Neural cell (in vitro differentiated cells): ENCODE measurements around the gene AEN. TPM values are rescaled to one million over a fixed set of nuclear protein-coding genes. Genes with fewer than 3 reads are reported as not detected.

ENCODE experiments used
- H2AFZ ChIP-seq: fragments of 200-600, 300-800 bp; sonication (generic), shearing (Covaris generic); 2 replicates; pipeline ENCODE4 v1.6.0; 2014; ENCODE audit warnings: low read depth, mild to moderate bottlenecking, antibody characterized with exemption, low read length, moderate library complexity
- H3F3A ChIP-seq: fragments of 200-600 bp; shearing (Covaris generic); 2 replicates; pipeline ENCODE4 v1.6.1; 2016; ENCODE audit warnings: mild to moderate bottlenecking, moderate library complexity, mixed read lengths, antibody characterized with exemption, low read length; ENCODE audit not compliant: insufficient read depth, poor library complexity, severe bottlenecking
- H3K27ac ChIP-seq: fragments of 200-600, 300-800 bp; sonication (generic), shearing (Covaris generic); 2 replicates; pipeline ENCODE4 v1.5.1; 2014; ENCODE audit warnings: mild to moderate bottlenecking, low read length, moderate library complexity
- H3K27me3 ChIP-seq: fragments of 300-800, 200-600 bp; sonication (generic), shearing (Covaris generic); 2 replicates; pipeline ENCODE4 v1.6.0; 2014; ENCODE audit warnings: mild to moderate bottlenecking, low read depth, low read length, moderate library complexity; ENCODE audit not compliant: insufficient read depth
- H3K36me3 ChIP-seq: fragments of 300-800, 200-600 bp; sonication (generic), shearing (Covaris generic); 2 replicates; pipeline ENCODE4 v1.5.1; 2014; ENCODE audit warnings: mild to moderate bottlenecking, antibody characterized with exemption, low read length, moderate library complexity; ENCODE audit not compliant: insufficient read depth
- H3K4me2 ChIP-seq: fragments of 300-800, 200-600 bp; sonication (generic), shearing (Covaris generic); 2 replicates; pipeline ENCODE4 v1.6.0; 2014; ENCODE audit warnings: mild to moderate bottlenecking, low read length
- H3K4me3 ChIP-seq: fragments of 300-800, 200-600 bp; sonication (generic), shearing (Covaris generic); 2 replicates; pipeline ENCODE4 v1.5.1; 2014; ENCODE audit warnings: mild to moderate bottlenecking, low read length, moderate library complexity
- H3K79me2 ChIP-seq: fragments of 200-600 bp; shearing (Covaris generic); replicated peaks from 2 replicates; pipeline ENCODE4 v1.6.0; 2014; ENCODE audit warnings: mild to moderate bottlenecking, low read length, moderate library complexity; ENCODE audit not compliant: insufficient read depth
- H3K9ac ChIP-seq: fragments of 300-800, 200-600 bp; sonication (generic), shearing (Covaris generic); 2 replicates; pipeline ENCODE4 v1.6.1; 2016; ENCODE audit warnings: mild to moderate bottlenecking, low read length, mixed read lengths
- H3K9me2 ChIP-seq: fragments of 200-600 bp; shearing (Covaris generic); 2 replicates; pipeline ENCODE4 v1.6.1; 2016; ENCODE audit warnings: mild to moderate bottlenecking, low read length, mixed read lengths; ENCODE audit not compliant: insufficient read depth
- H3K9me3 ChIP-seq: fragments of 200-600, 300-800 bp; sonication (generic), shearing (Covaris generic); 2 replicates; pipeline ENCODE4 v1.6.1; 2016; ENCODE audit warnings: mild to moderate bottlenecking, mixed run types, low read length, moderate library complexity, mixed read lengths
- H4K20me1 ChIP-seq: fragments of 200-600 bp; shearing (Covaris generic); 2 replicates; pipeline ENCODE4 v1.6.1; 2016; ENCODE audit warnings: mild to moderate bottlenecking, mixed run types; ENCODE audit not compliant: insufficient read depth
- CTCF ChIP-seq: fragments of 450-650 bp; IDR thresholded peaks from 2 replicates; pipeline ENCODE4 v1.5.1; 2014; ENCODE audit warnings: antibody characterized with exemption, mild to moderate bottlenecking, moderate library complexity; ENCODE audit not compliant: poor library complexity, severe bottlenecking
- EP300 ChIP-seq: fragments of 450-650 bp; conservative IDR thresholded peaks from 2 replicates; pipeline ENCODE4 v1.6.1; 2014; ENCODE audit warnings: antibody characterized with exemption, mild to moderate bottlenecking, moderate library complexity; ENCODE audit not compliant: poor library complexity, severe bottlenecking
- EZH2 ChIP-seq: fragments of 200-600, 300-800 bp; shearing (Covaris generic), sonication (generic); IDR thresholded peaks from 2 replicates; pipeline ENCODE4 v1.6.1; 2014; ENCODE audit warnings: antibody characterized with exemption, low read length, borderline replicate concordance, mild to moderate bottlenecking; ENCODE audit not compliant: insufficient read depth, poor library complexity, severe bottlenecking
- MXI1 ChIP-seq: fragments of 450-650 bp; conservative IDR thresholded peaks from 2 replicates; pipeline ENCODE4 v1.6.1; 2014; ENCODE audit warnings: antibody characterized with exemption, mild to moderate bottlenecking; ENCODE audit not compliant: poor library complexity, severe bottlenecking
- POLR2AphosphoS5 ChIP-seq: IDR thresholded peaks from 2 replicates; pipeline ENCODE4 v1.6.1; 2012
- RAD21 ChIP-seq: fragments of 450-650 bp; conservative IDR thresholded peaks from 2 replicates; pipeline ENCODE4 v1.6.1; 2014; ENCODE audit warnings: antibody characterized with exemption, mild to moderate bottlenecking, moderate library complexity
- REST ChIP-seq: IDR thresholded peaks from 2 replicates; pipeline ENCODE4 v1.6.1; 2012; ENCODE audit warnings: borderline replicate concordance
- SMC3 ChIP-seq: fragments of 450-650 bp; conservative IDR thresholded peaks from 2 replicates; pipeline ENCODE4 v1.6.1; 2014; ENCODE audit warnings: antibody characterized with exemption, mild to moderate bottlenecking, moderate library complexity; ENCODE audit not compliant: poor library complexity
- TAF1 ChIP-seq: IDR thresholded peaks from 2 replicates; pipeline ENCODE4 v1.6.1; 2012; ENCODE audit warnings: low read depth
- polyA plus RNA-seq: library from polyadenylated mRNA; depleted of rRNA; stranded (reverse); fragments of >200 nt; gene quantifications from 2 replicates; pipeline ENCODE4 v1.2.3, GENCODE V29; 2014

AEN gene
- polyA plus RNA-seq, 1 donor from 2014 or later = 17.2 TPM

GRCh38 chr15:88649753-88650551 lies 28.8 kb downstream of the AEN start:
- Histone ChIP-seq H3F3A (no peaks in the 10 kb centered on the region), H3K36me3 (no peaks in the 10 kb centered on the region), H2AFZ (no peak overlapping the region), H3K9ac (no peak overlapping the region), H3K4me2 (no peak overlapping the region), H3K27me3 (no peaks in the 10 kb centered on the region), H3K27ac (no peak overlapping the region), H3K9me2 (no peaks in the 10 kb centered on the region), H3K4me3 (no peak overlapping the region), H3K79me2 (no peaks in the 10 kb centered on the region), H3K9me3 (no peaks in the 10 kb centered on the region), H4K20me1 (no peaks in the 10 kb centered on the region)
- TF ChIP-seq POLR2AphosphoS5 (no peak), MXI1 (no peak), EP300 (no peak), SMC3 (no peak), RAD21 (no peak), REST (no peak), TAF1 (no peak), EZH2 (no peak), CTCF (no peak)

GRCh38 chr15:88650556-88650955 lies 29.4 kb downstream of the AEN start:
- H3K27ac ChIP-seq = no peak overlapping the region
- no peaks in the 10 kb centered on the region for H3F3A ChIP-seq
- H3K4me3 ChIP-seq = no peak overlapping the region
- H2AFZ ChIP-seq = no peak overlapping the region
- no peaks in the 10 kb centered on the region for H3K36me3 ChIP-seq
- no peaks in the 10 kb centered on the region for H3K79me2 ChIP-seq
- no peak overlapping the region for H3K4me2 ChIP-seq
- TF ChIP-seq CTCF = no peak
- TF ChIP-seq REST = no peak
- no peaks in the 10 kb centered on the region for H3K9me3 ChIP-seq
- no peaks in the 10 kb centered on the region for H3K9me2 ChIP-seq
- H4K20me1 ChIP-seq = no peaks in the 10 kb centered on the region
- H3K27me3 ChIP-seq = no peaks in the 10 kb centered on the region
- no peak overlapping the region for H3K9ac ChIP-seq
